Sigmoid colon (tissue), 7 donors: ENCODE results near the gene FSTL5. TPM values are rescaled to one million over a fixed set of nuclear protein-coding genes. Genes with fewer than 3 reads are reported as not detected.

Experiments
- DNase-seq: peaks from one replicate; pipeline ENCODE4 v3.0.0-alpha.2; 2019
- H3K27ac ChIP-seq, 4 donors: fragments of 200-600 bp; sonication (generic); one replicate each; pipeline ENCODE4 v1.5.1; 2016 to 2019; ENCODE audit warnings: mild to moderate bottlenecking in 1 of 4
- H3K27me3 ChIP-seq, 3 donors: fragments of 200-600 bp; sonication (generic); one replicate each; pipeline ENCODE4 v1.5.1; 2019; ENCODE audit warnings: mild to moderate bottlenecking in 1 of 3
- H3K36me3 ChIP-seq, 4 donors: fragments of 200-600 bp; sonication (generic); one replicate each; pipeline ENCODE4 v1.5.1; 2016 to 2019
- H3K4me1 ChIP-seq, 4 donors: fragments of 200-600 bp; sonication (generic); one replicate each; pipeline ENCODE4 v1.5.1; 2017 to 2019
- H3K4me3 ChIP-seq, 4 donors: fragments of 200-600 bp; sonication (generic); one replicate each; pipeline ENCODE4 v1.5.1; 2017 to 2019; ENCODE audit warnings: mild to moderate bottlenecking in 2 of 4, moderate library complexity in 1 of 4
- H3K9me3 ChIP-seq, 4 donors: fragments of 200-600 bp in 3 of 4; sonication (generic) in 3 of 4; one replicate each; pipeline versions ENCODE4 v1.5.1 to v1.6.1; 2013 to 2019
- CTCF ChIP-seq, 4 experiments: fragments of 450-650 bp in 3 of 4; fragments of 200-600 bp in 1 of 4; IDR thresholded peaks; one replicate each; pipeline ENCODE4 v1.5.1; 2016 to 2019; ENCODE audit warnings: antibody characterized with exemption in 4 of 4, mild to moderate bottlenecking in 3 of 4, moderate library complexity in 2 of 4
- EP300 ChIP-seq, 4 donors: sonication (generic); formaldehyde crosslinking; IDR thresholded peaks; one replicate each; pipeline ENCODE4 v1.6.1; 2017; ENCODE audit warnings: antibody characterized with exemption in 4 of 4
- POLR2A ChIP-seq, 2 donors: fragments of 450-650 bp; IDR thresholded peaks; one replicate each; pipeline ENCODE4 v1.6.1; 2016; ENCODE audit warnings: antibody characterized with exemption in 2 of 2, mild to moderate bottlenecking in 2 of 2, moderate library complexity in 2 of 2
- POLR2AphosphoS5 ChIP-seq, 4 donors: sonication (generic); formaldehyde crosslinking; IDR thresholded peaks; one replicate each; pipeline ENCODE4 v1.6.1; 2017; ENCODE audit warnings: antibody characterized with exemption in 4 of 4
- WGBS, 2 donors: extraction: QIAGEN DNeasy Blood & Tissue Kit; methylation state at CpG; one replicate each; pipeline ENCODE4 v1.1.7; 2013; 5-methylcytosine and 5-hydroxymethylcytosine counted together
- intact Hi-C: fragments of 100-400 bp; cut with DNase I; formaldehyde crosslinking; loops from one replicate; pipeline ENCODE4 v1.15.1; 2023
- polyA plus RNA-seq, 3 donors: library from polyadenylated mRNA; stranded (reverse); fragments of 200-250 nt; gene quantifications; one replicate each; pipeline ENCODE4 v1.2.3, GENCODE V29; 2013
- total RNA-seq, 4 donors: library from RNA; depleted of rRNA; stranded (reverse); fragments of >200 nt; gene quantifications; one replicate each; pipeline ENCODE4 v1.1.0, GENCODE V29; 2016
- donor health status: healthy with polysubstance abuse.
- donor health status: Bipolar disorder and iron deficiency.
- donor health status: healthy.

Gene FSTL5
- total and polyA plus RNA-seq, 7 donors, result 0.42 to 1.8 (median 0.82) TPM; not detected in 2

GRCh38 chr4:161651586-161651985 is 512.2 kb downstream of the FSTL5 start:
- 69 to 82% methylated on average over 2 of the region's 2 CpGs for WGBS, 2 donors
- no peak for TF ChIP-seq CTCF (IDR thresholded peaks at IDR 0.05)
- no peak for TF ChIP-seq EP300 (IDR thresholded peaks at IDR 0.05)
- TF ChIP-seq POLR2AphosphoS5 (IDR thresholded peaks at IDR 0.05), result no peak
- no peak for TF ChIP-seq POLR2A (IDR thresholded peaks at IDR 0.05)
- no peak for DNase-seq
- Histone ChIP-seq H3K4me3 (no peak overlapping the region), H3K36me3 (no peaks in the 10 kb centered on the region), H3K9me3 (peaks cover 0 to 2% (median 0%) of the 10 kb centered on the region in 4 donors), H3K27me3 (no peaks in the 10 kb centered on the region), H3K27ac (no peak overlapping the region), H3K4me1 (no peaks in the 10 kb centered on the region)
- intact Hi-C loops, result no loop called here

GRCh38 chr4:161650812-161651211 is 513.0 kb downstream of the FSTL5 start:
- no peak overlapping the region for H3K4me3 ChIP-seq
- DNase-seq, result no peak
- H3K4me1 ChIP-seq, result no peaks in the 10 kb centered on the region
- no peak for TF ChIP-seq EP300 (IDR thresholded peaks at IDR 0.05)
- TF ChIP-seq POLR2AphosphoS5 (IDR thresholded peaks at IDR 0.05), result no peak
- no peak for TF ChIP-seq POLR2A (IDR thresholded peaks at IDR 0.05)
- no peak for TF ChIP-seq CTCF (IDR thresholded peaks at IDR 0.05)
- WGBS, 2 donors, result 46 to 69% methylated on average over 5 of the region's 5 CpGs
- H3K9me3 ChIP-seq, result peaks cover 0 to 2% (median 0%) of the 10 kb centered on the region in 4 donors
- H3K27ac ChIP-seq, result no peak overlapping the region
- intact Hi-C loops, result no loop called here
- H3K27me3 ChIP-seq, result no peaks in the 10 kb centered on the region
- no peaks in the 10 kb centered on the region for H3K36me3 ChIP-seq

- Histone ChIP-seq H3K36me3 (no peaks in the 10 kb centered on the region), H3K4me1 (no peaks in the 10 kb centered on the region), H3K4me3 (no peak overlapping the region), H3K27ac (no peak overlapping the region), H3K9me3 (peaks cover 0 to 2% (median 0%) of the 10 kb centered on the region in 4 donors), H3K27me3 (no peaks in the 10 kb centered on the region)
- TF ChIP-seq EP300 (IDR thresholded peaks at IDR 0.05), result no peak
- peak; percentile 40 for DNase-seq
- 91% methylated on average over 12 of the region's 12 CpGs for WGBS, 2 donors
- intact Hi-C loops, result no loop called here
Measured at GRCh38 chr4:161647757-161648156, 516.0 kb downstream of the FSTL5 start.

GRCh38 chr4:161642708-161643107 is 521.1 kb downstream of the FSTL5 start:
- Histone ChIP-seq H3K4me1 (no peaks in the 10 kb centered on the region), H3K27ac (no peak overlapping the region), H3K27me3 (no peaks in the 10 kb centered on the region), H3K4me3 (no peak overlapping the region), H3K36me3 (no peaks in the 10 kb centered on the region), H3K9me3 (peaks cover 0 to under 1% (median 0%) of the 10 kb centered on the region in 4 donors)
- no peak for DNase-seq
- no peak for TF ChIP-seq EP300 (IDR thresholded peaks at IDR 0.05)
- TF ChIP-seq POLR2AphosphoS5 (IDR thresholded peaks at IDR 0.05), result no peak
- no peak for TF ChIP-seq CTCF (IDR thresholded peaks at IDR 0.05)
- no peak for TF ChIP-seq POLR2A (IDR thresholded peaks at IDR 0.05)
- intact Hi-C loops, result no loop called here
- WGBS, 2 donors, result 24 to 42% methylated on average over 1 of the region's 1 CpG

GRCh38 chr4:161629694-161630441 is 533.9 kb downstream of the FSTL5 start:
- DNase-seq, result peak; percentile 61
- intact Hi-C loops, result no loop called here
- no peak overlapping the region for H3K4me3 ChIP-seq
- TF ChIP-seq POLR2A (IDR thresholded peaks at IDR 0.05) (no peak), EP300 (IDR thresholded peaks at IDR 0.05) (no peak), CTCF (IDR thresholded peaks at IDR 0.05) (no peak), POLR2AphosphoS5 (IDR thresholded peaks at IDR 0.05) (no peak)
- H3K27ac ChIP-seq, result peak overlapping the region in 2 of 4 donors; percentile 13 to 35
- H3K4me1 ChIP-seq, result peaks cover 0 to 9% (median 0%) of the 10 kb centered on the region in 4 donors
- 69 to 84% methylated on average over 14 of the region's 14 CpGs for WGBS, 2 donors
- H3K36me3 ChIP-seq, result no peaks in the 10 kb centered on the region
- no peaks in the 10 kb centered on the region for H3K27me3 ChIP-seq
- no peaks in the 10 kb centered on the region for H3K9me3 ChIP-seq
